A549 treated with AZD9567 at 1 μM for 4 hours (cell line): ENCODE measurements around the gene SNRNP200. TPM values are rescaled to one million over a fixed set of nuclear protein-coding genes. Genes with fewer than 3 reads are reported as not detected.

Experiments
- total RNA-seq: library from RNA; stranded (reverse); fragments of 200-300 nt; extraction: Qiagen RNA extraction; gene quantifications from 5 replicates; pipeline ENCODE4 v1.2.3, GENCODE V29; 2022; ENCODE audit not compliant: insufficient read depth

Gene SNRNP200
- total RNA-seq: 109 to 143 TPM (median 116 TPM) in 5 replicates

DNA sequence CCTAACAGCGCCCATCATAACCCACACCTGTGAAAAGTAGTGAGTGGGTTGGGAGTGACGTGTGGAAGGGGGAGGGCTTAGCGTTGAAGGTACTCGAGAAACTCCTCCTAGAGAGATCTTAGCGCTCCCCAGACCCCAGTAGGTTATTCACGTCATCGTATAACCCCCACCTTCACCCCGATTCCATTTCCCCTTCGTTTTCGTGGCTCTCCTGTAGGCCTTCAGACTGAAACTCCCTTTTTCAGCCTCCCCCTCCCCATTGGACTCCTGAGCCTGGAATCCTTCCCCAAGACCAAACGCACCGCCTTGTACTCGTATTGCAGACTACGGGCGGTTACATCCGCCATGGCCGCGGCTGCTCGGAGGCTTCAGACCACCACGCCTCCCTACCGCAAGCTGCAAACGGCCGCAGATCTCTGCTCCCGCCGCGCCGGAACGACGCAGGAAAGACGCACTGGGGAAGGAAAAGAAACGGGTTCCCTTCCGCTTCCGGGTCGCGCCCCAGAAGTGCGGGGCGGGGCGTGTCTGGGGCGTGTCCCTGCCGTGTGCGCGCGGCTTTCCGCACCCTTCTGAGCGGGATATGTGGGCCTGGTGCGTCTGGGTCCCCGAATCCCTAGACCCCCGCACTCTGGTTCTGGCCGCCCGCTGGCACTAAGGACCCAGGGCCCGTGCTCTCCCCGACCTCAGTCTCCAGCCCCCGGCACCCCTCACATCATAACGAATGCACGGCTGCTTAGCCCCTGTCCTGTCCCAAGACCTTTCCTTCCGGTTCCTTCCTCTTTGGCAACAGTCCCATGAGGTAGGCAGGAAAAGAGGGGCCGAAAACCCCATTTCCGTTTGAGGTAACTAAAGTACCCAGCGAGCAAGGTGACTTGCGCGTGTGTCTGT lies at the start of gene SNRNP200:
Gene SNRNP200 (minus strand): TSS at position 456 of the 888 bp plus-strand sequence. CDS start 109 bp downstream, at position 347.

DNA sequence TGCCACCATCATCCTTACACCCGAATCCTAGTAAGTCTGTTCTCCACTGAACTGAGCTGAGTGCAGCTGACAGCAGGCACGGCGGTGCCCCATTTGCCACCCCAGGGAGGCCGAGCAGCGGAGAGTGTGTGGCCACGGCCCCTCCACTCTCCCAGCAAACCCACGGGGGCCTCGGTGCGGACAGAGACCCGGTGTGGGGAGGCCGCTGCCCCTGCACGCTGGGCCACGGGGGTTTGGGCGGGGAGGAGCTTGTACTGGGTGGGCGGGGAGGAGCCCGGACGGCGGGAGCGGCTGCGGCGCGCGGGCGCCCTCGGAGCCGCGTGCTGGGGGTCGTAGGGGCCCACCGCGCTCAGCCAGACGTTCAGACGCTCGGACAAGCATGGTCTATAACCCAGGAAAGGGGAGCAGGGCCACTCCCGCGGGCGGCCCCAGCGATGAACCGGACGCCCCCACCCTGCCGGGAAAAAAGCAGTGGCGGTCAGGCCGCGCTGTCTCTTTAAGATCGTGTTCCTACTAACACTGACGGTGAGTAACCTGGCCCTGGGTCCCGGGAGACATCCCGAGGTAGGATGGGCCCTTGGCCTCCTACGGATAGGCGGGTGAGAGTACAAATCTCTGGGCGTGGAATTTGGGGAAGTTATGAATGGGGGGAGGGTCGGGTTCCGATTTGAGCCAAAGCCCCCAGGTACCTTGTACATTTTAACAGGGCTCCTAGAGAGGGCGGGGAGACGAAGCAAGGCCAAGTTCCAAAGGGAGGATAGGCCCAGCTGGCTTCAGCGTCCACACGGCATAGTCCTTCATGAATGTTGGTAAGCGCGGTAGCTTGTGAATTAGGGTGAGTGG lies 19.9 kb upstream of the SNRNP200 start, which contains the start of gene ITPRIPL1:
Gene ITPRIPL1 (plus strand): TSS at position 277 of the 843 bp plus-strand sequence. CDS start 523 bp downstream, at position 800.

DNA sequence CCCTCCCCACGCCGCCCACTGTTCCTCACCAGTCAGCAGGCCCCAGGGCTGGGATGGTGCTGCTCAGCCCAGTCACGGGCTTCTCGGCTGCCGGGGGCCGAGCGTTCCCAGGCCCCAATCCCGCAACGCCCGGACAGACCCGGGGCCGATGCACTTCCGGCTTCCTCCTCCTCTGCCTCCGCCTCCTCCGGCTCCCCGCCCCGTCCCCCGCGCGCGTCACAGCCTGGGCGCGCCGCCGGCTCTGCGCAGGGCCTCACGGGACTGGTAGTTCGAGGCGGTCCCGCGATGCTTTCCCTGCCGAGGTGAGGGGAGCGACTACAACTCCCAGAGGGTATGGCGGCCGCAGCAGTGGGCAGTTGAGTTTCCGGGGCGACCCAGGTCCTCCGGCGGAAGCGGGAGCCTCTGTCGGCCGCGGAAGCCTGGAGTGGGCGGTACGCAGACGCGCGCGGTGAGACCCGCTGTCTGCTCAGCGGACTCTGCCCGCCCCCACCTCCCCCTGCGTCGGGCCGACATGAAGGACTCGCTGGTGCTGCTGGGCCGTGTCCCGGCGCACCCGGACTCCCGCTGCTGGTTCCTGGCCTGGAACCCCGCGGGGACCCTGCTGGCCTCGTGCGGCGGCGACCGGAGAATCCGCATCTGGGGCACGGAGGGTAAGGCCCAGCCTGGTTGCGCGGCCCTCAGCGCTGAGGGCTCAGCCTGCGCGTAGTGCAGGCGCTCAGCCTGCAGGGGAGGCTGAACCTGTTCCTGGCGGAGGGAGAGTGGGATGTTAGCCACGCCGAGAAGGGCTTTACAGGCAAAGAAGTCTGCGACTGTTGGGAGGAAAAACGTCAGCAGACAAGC lies 39.3 kb downstream of the SNRNP200 start, which contains the start of the genes CIAO1 and TMEM127:
Gene CIAO1 (plus strand): TSS at position 386 of the 840 bp plus-strand sequence. CDS start 126 bp downstream, at position 512.
Gene TMEM127 (minus strand): TSS at position 158 of the 840 bp plus-strand sequence. CDS start 616 bp downstream, outside the sequence.

Other genes with a start within 250 kb of the SNRNP200 start
- 0.06 to 0.11 TPM (median 0.07 TPM) in 4 of 5 replicates, not detected in the other for gene ADRA2B, start 189.0 kb downstream of the SNRNP200 start, total RNA-seq
- gene ASTL, start 167.0 kb downstream of the SNRNP200 start, total RNA-seq: not detected in 5 replicates
- 0.28 to 0.61 TPM (median 0.38 TPM) in 4 of 5 replicates, not detected in the other for gene DUSP2, start 160.1 kb downstream of the SNRNP200 start, total RNA-seq
- 92.8 to 113 TPM (median 96.8 TPM) in 5 replicates for gene STARD7, start 96.7 kb downstream of the SNRNP200 start, total RNA-seq
- 42.8 to 45.2 TPM (median 43.3 TPM) in 5 replicates for gene TMEM127, start 39.5 kb downstream of the SNRNP200 start, total RNA-seq
- 71.9 to 91.3 TPM (median 85.8 TPM) in 5 replicates for gene CIAO1, start 39.3 kb downstream of the SNRNP200 start, total RNA-seq
- not detected in 5 replicates for gene ITPRIPL1, start 19.8 kb upstream of the SNRNP200 start, total RNA-seq
- 42.4 to 63.4 TPM (median 46.7 TPM) in 5 replicates for gene NCAPH, start 30.2 kb upstream of the SNRNP200 start, total RNA-seq
- 0.30 to 1.0 TPM (median 0.76 TPM) in 4 of 5 replicates, not detected in the other for gene NEURL3, start 199.8 kb upstream of the SNRNP200 start, total RNA-seq
- gene ARID5A, start 231.2 kb upstream of the SNRNP200 start, total RNA-seq: 4.9 to 6.5 TPM (median 6.0 TPM) in 5 replicates